GM12873 (cell line): ENCODE results near the gene FAM53A.

Experiments
- CTCF ChIP-seq: IDR thresholded peaks from 2 replicates; pipeline ENCODE4 v1.5.1; 2012; ENCODE audit warnings: low read depth, mild to moderate bottlenecking, moderate library complexity, low read length, control low read depth; ENCODE audit not compliant: insufficient read depth; ENCODE audit errors: missing control alignments

FAM53A gene

DNA sequence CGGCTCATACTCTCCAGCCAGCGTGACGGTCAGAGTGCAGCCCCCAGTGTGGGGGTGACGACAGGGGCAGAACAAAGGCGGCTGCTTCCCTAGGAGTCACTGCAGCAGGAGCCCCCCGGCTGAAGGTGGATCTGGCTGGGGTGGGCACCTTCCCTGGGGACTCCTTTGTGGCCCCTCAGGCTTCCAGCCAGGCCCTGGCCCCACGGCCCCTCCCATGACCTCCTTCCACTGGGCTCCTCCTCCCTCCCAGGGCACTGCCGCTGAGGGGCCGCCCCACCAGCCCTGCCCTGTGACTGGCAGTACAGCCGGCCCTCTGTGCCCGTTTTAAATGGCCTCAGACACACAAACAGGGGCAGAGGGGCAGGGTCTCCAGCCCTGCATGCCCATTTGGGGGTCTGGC lies 61.9 kb downstream of the FAM53A start:
- no peak for TF ChIP-seq CTCF

- TF ChIP-seq CTCF, result no peak
Observed at GRCh38 chr4:1621526-1621925, 62.6 kb downstream of the FAM53A start.

- TF ChIP-seq CTCF, result no peak
Observed at GRCh38 chr4:1619151-1619672, 64.9 kb downstream of the FAM53A start.

GRCh38 chr4:1618438-1618837 lies 65.7 kb downstream of the FAM53A start:
- TF ChIP-seq CTCF, result no peak

DNA sequence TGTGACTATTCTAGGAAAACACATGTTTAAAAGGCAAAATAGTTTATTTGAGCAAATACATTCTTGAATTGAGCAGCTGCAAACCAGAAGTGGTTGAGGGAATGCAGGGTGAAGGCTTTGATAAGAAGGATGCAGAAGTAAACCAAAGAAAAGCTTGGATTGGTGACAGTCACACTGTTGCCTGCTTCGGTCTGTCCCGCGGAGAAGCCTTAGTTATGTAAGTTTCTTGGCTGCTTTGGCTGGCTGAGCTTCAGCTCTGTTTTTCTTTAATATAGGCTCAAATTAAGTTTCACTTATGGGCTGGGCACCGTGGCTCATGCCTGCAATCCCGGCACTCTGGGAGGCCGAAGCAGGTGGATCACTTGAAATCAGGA lies 67.6 kb downstream of the FAM53A start:
- TF ChIP-seq CTCF, result no peak

DNA sequence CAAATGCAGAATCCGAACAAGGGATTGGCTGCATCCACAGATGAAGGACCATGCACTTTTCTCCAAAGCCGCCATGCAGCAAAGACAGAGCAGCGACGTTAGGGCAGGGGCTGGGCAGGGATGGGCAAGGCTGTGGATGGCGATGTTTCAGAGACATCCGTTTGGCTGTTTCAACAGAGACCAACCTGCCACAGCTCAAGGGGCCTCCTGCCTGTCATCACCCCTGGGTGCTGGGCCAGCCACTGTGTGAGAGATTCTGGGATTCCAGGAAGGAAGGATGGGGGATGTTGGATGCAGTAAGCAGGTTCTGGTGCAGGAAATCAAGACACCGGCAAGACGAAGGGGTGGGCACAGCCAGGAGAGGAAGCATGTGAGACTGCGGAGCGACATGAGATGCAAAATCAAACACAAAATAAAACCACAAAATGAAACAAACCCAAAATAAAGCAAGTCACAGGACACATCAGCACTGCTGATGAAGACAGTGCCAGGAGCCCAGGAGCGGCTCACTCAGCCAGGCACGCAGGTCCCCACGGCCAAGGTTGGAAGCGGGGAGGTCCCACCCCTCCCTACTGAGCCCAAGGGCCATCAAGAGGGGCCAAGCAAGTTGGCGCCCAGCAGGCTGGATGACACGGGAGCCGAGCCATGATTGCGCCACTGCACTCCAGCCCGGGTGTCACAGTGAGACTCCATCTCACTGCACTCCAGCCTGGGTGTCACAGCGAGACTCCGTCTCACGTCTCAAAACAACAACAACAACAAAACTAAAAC lies 68.1 kb downstream of the FAM53A start:
- no peak for TF ChIP-seq CTCF

DNA sequence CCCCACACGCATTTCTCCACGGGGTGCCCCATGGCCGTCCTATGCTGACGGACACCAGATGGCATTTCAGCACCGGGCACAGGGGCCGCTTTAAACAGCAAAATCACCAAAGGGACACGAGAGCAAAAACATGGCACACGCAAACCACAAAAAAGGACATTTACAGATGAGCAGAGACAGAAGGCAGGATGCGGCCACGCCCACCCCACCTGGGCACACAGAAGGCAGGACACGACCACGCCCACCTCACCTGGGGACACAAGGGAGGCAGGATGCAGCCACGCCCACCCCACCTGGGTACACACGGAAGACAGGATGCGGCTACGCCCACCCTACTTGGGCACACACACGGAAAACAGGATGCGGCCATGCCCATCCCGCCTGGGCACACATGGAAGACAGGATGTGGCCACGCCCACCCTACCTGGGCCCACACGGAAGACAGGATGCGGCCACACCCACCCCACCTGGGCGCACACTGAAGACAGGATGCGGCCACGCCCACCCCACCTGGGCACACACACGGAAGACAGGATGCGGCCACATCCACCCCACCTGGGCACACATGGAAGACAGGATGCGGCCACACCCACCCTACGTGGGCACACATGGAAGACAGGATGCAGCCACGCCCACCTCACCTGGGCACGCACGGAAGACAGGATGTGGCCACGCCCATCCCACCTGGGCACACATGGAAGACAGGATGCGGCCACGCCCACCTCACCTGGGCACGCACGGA lies 69.1 kb downstream of the FAM53A start:
- no peak for TF ChIP-seq CTCF
